ENCODE measurements around the gene DIS3L2.

DNA sequence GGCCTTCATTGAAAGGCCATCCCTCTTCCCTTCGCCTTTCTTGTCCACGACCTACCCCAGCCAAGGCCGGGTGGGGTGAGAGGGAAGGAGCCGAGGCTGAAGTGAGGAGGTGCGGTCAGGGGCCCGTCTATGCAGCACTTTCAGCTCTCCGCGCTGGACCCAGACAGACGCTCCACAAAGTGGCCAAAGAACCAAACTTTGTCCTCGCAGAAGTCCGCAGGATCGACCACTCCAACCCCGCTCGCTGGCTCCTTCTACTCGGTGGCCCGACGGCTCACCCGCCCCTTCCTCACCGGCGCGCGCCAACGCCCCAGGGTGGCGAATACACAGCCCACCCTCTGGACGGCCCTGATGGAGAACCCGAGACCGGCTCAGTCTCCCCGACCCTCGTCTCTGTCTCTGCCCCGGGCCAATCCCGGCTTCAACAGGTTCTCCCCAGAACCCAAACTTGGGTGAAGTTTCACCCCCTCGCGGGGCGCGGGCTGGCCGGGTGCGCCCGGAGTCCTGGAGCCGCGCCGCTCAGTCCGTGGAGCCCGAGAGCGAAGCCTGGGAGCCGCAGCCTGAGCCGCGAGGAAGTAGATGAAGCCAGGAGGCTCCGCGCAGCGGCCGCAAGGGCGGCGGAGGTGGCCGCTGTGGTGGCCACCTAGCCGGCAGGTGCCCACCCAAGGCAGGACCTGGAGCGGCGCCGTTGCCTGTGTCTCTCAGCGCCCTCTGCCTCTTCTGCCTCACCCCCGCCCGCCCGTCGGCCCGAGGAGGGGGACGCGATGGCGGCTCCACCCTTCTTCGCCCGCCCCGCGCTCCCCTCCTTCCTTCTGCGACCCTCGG lies 390.4 kb downstream of the DIS3L2 start:
- no peak for TF ChIP-seq BHLHE40 (IDR thresholded peaks at IDR 0.05; ENCODE audit: borderline replicate concordance)
- TF ChIP-seq FOXA1 (IDR thresholded peaks at IDR 0.05): no peak
- no peak for TF ChIP-seq NFRKB (IDR thresholded peaks at IDR 0.05)
- no peak for TF ChIP-seq LEF1 (IDR thresholded peaks at IDR 0.05; ENCODE audit: borderline replicate concordance)
- no peak for TF ChIP-seq HDGF (IDR thresholded peaks at IDR 0.05; ENCODE audit: borderline replicate concordance)
- no peak for TF ChIP-seq FOXM1 (IDR thresholded peaks at IDR 0.05; ENCODE audit: borderline replicate concordance)
- TF ChIP-seq ELF4 (IDR thresholded peaks at IDR 0.05): no peak
- TF ChIP-seq ZNF384 (IDR thresholded peaks at IDR 0.05): no peak
- no peak for TF ChIP-seq TARDBP (IDR thresholded peaks at IDR 0.05)
- TF ChIP-seq SP1 (IDR thresholded peaks at IDR 0.05): no peak
- TF ChIP-seq FOXK2 (IDR thresholded peaks at IDR 0.05): no peak
- TF ChIP-seq ARNT (IDR thresholded peaks at IDR 0.05): no peak

Measured in HEK293T (cell line).